ENCODE results near the gene GRIK2.
"Not testable (repeated sequence)": the region's sequence is repeated elsewhere in the genome, so short reads cannot be mapped to it uniquely, and the experiment has no call there.

- not testable (repeated sequence) for TF ChIP-seq CTCF, POLR2A (IDR thresholded peaks at IDR 0.05)
These were observed 694.7 kb downstream of the GRIK2 start for GRCh38 chr6:102088160-102088559.

All from adrenal gland (tissue), 5 donors.